Measurements from ENCODE around the gene RNF175.

Gene RNF175

GRCh38 chr4:153704522-153704921 lies 55.3 kb downstream of the RNF175 start:
- Histone ChIP-seq H3K9me3 (no peaks in the 10 kb centered on the region), H3K27ac (no peak overlapping the region), H3K4me3 (no peak overlapping the region), H3K27me3 (no peaks in the 10 kb centered on the region), H3K36me3 (no peaks in the 10 kb centered on the region), H3K4me1 (no peaks in the 10 kb centered on the region)
- DNase-seq = no peak
- no peak for TF ChIP-seq CTCF (IDR thresholded peaks at IDR 0.05)
- intact Hi-C loops (cut with DNase I; ENCODE audit: low total_unique reads) = no loop called here

GRCh38 chr4:153684971-153685371 lies 74.9 kb downstream of the RNF175 start:
- TF ChIP-seq CTCF (IDR thresholded peaks at IDR 0.05) = no peak
- no peak for DNase-seq
- peak overlapping the region; percentile 70 to 77 for H3K27ac ChIP-seq
- H3K36me3 ChIP-seq = peaks cover 10 to 23% (median 20%) of the 10 kb centered on the region in 3 donors
- no peaks in the 10 kb centered on the region for H3K27me3 ChIP-seq
- peak overlapping the region; percentile 82 to 92 for H3K4me3 ChIP-seq
- H3K4me1 ChIP-seq = peaks cover 0 to 22% (median 9%) of the 10 kb centered on the region in 4 donors
- intact Hi-C loops (cut with DNase I; ENCODE audit: low total_unique reads) = no loop called here
- peaks cover 0 to 15% (median 6%) of the 10 kb centered on the region in 3 donors for H3K9me3 ChIP-seq

GRCh38 chr4:153684182-153684970 lies 75.4 kb downstream of the RNF175 start, which contains the start of gene TLR2:
TSS of gene TLR2 (plus strand) at chr4:153684280. CDS start at chr4:153702908, 18,628 bp downstream.
- intact Hi-C loops (cut with DNase I; ENCODE audit: low total_unique reads) = no loop called here
- H3K9me3 ChIP-seq = peaks cover 0 to 15% (median 6%) of the 10 kb centered on the region in 3 donors
- TF ChIP-seq CTCF (IDR thresholded peaks at IDR 0.05) = no peak
- peaks cover 0 to 22% (median 9%) of the 10 kb centered on the region in 4 donors for H3K4me1 ChIP-seq
- H3K27ac ChIP-seq = peak within 1 kb of the TSS; percentile 70 to 77
- H3K36me3 ChIP-seq = peaks cover 10 to 17% (median 16%) of the 10 kb centered on the region in 3 donors
- H3K4me3 ChIP-seq = peak within 1 kb of the TSS; percentile 82 to 92
- no peaks in the 10 kb centered on the region for H3K27me3 ChIP-seq
- DNase-seq = peak; percentile 77 to 88

GRCh38 chr4:153683763-153684181 lies 76.1 kb downstream of the RNF175 start:
- H3K36me3 ChIP-seq = peaks cover 5 to 11% (median 10%) of the 10 kb centered on the region in 3 donors
- peaks cover 0 to 22% (median 9%) of the 10 kb centered on the region in 4 donors for H3K4me1 ChIP-seq
- H3K27ac ChIP-seq = peak overlapping the region; percentile 70 to 77
- peak overlapping the region; percentile 82 to 92 for H3K4me3 ChIP-seq
- peaks cover 0 to 10% (median 5%) of the 10 kb centered on the region in 3 donors for H3K9me3 ChIP-seq
- TF ChIP-seq CTCF (IDR thresholded peaks at IDR 0.05) = no peak
- intact Hi-C loops (cut with DNase I; ENCODE audit: low total_unique reads) = no loop called here
- H3K27me3 ChIP-seq = no peaks in the 10 kb centered on the region
- DNase-seq = no peak

GRCh38 chr4:153679486-153679885 lies 80.3 kb downstream of the RNF175 start:
- Histone ChIP-seq H3K36me3 (no peaks in the 10 kb centered on the region), H3K9me3 (no peaks in the 10 kb centered on the region), H3K27ac (no peak overlapping the region), H3K4me3 (no peak overlapping the region), H3K4me1 (peaks cover 0 to 38% (median 16%) of the 10 kb centered on the region in 4 donors), H3K27me3 (no peaks in the 10 kb centered on the region)
- intact Hi-C loops (cut with DNase I; ENCODE audit: low total_unique reads) = no loop called here
- DNase-seq = no peak
- no peak for TF ChIP-seq CTCF (IDR thresholded peaks at IDR 0.05)
